SK-N-SH treated with all-trans-retinoic acid at 6 μM for 48 hours (cell line): ENCODE data around the gene NBEA.

ENCODE experiments used
- ATAC-seq: fragments of 200-7000 bp; cut with Tn5 transposase; 3 replicates; pipeline ENCODE4 v1.9.1; 2020; ENCODE audit warnings: mild to moderate bottlenecking, moderate library complexity
- ARNTL ChIP-seq: fragments of 450-650 bp; formaldehyde crosslinking; IDR thresholded peaks from 2 replicates; pipeline ENCODE4 v1.5.0; 2020; ENCODE audit warnings: low read depth, mild to moderate bottlenecking, moderate library complexity, borderline replicate concordance
- CSDC2 ChIP-seq: fragments of 250-450 bp; sonication (Bioruptor Pico); IDR thresholded peaks from 2 replicates; pipeline ENCODE4 v1.5.0; 2020; ENCODE audit warnings: mild to moderate bottlenecking, moderate library complexity
- ESRRG ChIP-seq: fragments of 250-450 bp; sonication (Bioruptor Pico); IDR thresholded peaks from 2 replicates; pipeline ENCODE4 v1.6.1; 2021; ENCODE audit warnings: mild to moderate bottlenecking
- ISL1 ChIP-seq: fragments of 250-450 bp; sonication (Bioruptor Pico); IDR thresholded peaks from 2 replicates; pipeline ENCODE4 v2.1.2; 2022; ENCODE audit warnings: mild to moderate bottlenecking, moderate library complexity
- OSR1 ChIP-seq: fragments of 250-450 bp; sonication (Bioruptor Pico); IDR thresholded peaks from 2 replicates; pipeline ENCODE4 v1.8.0; 2022; ENCODE audit warnings: moderate library complexity, mild to moderate bottlenecking, inconsistent platforms
- RARB ChIP-seq: fragments of 250-450 bp; sonication (Bioruptor Pico); IDR thresholded peaks from 2 replicates; pipeline ENCODE4 v1.8.0; 2021; ENCODE audit warnings: mild to moderate bottlenecking, moderate library complexity
- TCF4 ChIP-seq: fragments of 250-450 bp; sonication (Bioruptor Pico); IDR thresholded peaks from 2 replicates; pipeline ENCODE4 v1.8.0; 2021; ENCODE audit warnings: mild to moderate bottlenecking, moderate library complexity, borderline replicate concordance
- TOX ChIP-seq: fragments of 250-450 bp; sonication (Bioruptor Pico); IDR thresholded peaks from 2 replicates; pipeline ENCODE4 v1.8.0; 2021; ENCODE audit warnings: mild to moderate bottlenecking, moderate library complexity, borderline replicate concordance
- ZFP3 ChIP-seq: fragments of 250-450 bp; sonication (Bioruptor Pico); IDR thresholded peaks from 2 replicates; pipeline ENCODE4 v1.5.0; 2020; ENCODE audit warnings: mild to moderate bottlenecking, moderate library complexity
- ZNF70 ChIP-seq: fragments of 450-650 bp; formaldehyde crosslinking; IDR thresholded peaks from 2 replicates; pipeline ENCODE4 v1.5.0; 2020; ENCODE audit warnings: mild to moderate bottlenecking, moderate library complexity
- ZNF8 ChIP-seq: fragments of 450-650 bp; formaldehyde crosslinking; IDR thresholded peaks from 2 replicates; pipeline ENCODE4 v1.5.0; 2020; ENCODE audit warnings: mild to moderate bottlenecking, moderate library complexity
- TF ChIP-seq, protein P1 (sequence below): fragments of 250-450 bp; sonication (Bioruptor Pico); IDR thresholded peaks from 2 replicates; pipeline ENCODE4 v1.5.1; 2020; ENCODE audit warnings: low read depth, mild to moderate bottlenecking, moderate library complexity
- TF ChIP-seq, protein P2 (sequence below): fragments of 250-450 bp; sonication (Bioruptor Pico); IDR thresholded peaks from 2 replicates; pipeline ENCODE4 v1.8.0; 2020; ENCODE audit warnings: mild to moderate bottlenecking, moderate library complexity, borderline replicate concordance
- TF ChIP-seq, protein P3 (sequence below): fragments of 250-450 bp; sonication (Bioruptor Pico); IDR thresholded peaks from 2 replicates; pipeline ENCODE4 v1.5.0; 2020; ENCODE audit warnings: mild to moderate bottlenecking, moderate library complexity
- TF ChIP-seq, protein P4 (sequence below): fragments of 250-450 bp; sonication (Bioruptor Pico); IDR thresholded peaks from 2 replicates; pipeline ENCODE4 v1.8.0; 2021; ENCODE audit warnings: low read depth, mild to moderate bottlenecking, moderate library complexity, borderline replicate concordance

NBEA gene, protein sequence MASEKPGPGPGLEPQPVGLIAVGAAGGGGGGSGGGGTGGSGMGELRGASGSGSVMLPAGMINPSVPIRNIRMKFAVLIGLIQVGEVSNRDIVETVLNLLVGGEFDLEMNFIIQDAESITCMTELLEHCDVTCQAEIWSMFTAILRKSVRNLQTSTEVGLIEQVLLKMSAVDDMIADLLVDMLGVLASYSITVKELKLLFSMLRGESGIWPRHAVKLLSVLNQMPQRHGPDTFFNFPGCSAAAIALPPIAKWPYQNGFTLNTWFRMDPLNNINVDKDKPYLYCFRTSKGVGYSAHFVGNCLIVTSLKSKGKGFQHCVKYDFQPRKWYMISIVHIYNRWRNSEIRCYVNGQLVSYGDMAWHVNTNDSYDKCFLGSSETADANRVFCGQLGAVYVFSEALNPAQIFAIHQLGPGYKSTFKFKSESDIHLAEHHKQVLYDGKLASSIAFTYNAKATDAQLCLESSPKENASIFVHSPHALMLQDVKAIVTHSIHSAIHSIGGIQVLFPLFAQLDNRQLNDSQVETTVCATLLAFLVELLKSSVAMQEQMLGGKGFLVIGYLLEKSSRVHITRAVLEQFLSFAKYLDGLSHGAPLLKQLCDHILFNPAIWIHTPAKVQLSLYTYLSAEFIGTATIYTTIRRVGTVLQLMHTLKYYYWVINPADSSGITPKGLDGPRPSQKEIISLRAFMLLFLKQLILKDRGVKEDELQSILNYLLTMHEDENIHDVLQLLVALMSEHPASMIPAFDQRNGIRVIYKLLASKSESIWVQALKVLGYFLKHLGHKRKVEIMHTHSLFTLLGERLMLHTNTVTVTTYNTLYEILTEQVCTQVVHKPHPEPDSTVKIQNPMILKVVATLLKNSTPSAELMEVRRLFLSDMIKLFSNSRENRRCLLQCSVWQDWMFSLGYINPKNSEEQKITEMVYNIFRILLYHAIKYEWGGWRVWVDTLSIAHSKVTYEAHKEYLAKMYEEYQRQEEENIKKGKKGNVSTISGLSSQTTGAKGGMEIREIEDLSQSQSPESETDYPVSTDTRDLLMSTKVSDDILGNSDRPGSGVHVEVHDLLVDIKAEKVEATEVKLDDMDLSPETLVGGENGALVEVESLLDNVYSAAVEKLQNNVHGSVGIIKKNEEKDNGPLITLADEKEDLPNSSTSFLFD (N-terminal part only)

DNA sequence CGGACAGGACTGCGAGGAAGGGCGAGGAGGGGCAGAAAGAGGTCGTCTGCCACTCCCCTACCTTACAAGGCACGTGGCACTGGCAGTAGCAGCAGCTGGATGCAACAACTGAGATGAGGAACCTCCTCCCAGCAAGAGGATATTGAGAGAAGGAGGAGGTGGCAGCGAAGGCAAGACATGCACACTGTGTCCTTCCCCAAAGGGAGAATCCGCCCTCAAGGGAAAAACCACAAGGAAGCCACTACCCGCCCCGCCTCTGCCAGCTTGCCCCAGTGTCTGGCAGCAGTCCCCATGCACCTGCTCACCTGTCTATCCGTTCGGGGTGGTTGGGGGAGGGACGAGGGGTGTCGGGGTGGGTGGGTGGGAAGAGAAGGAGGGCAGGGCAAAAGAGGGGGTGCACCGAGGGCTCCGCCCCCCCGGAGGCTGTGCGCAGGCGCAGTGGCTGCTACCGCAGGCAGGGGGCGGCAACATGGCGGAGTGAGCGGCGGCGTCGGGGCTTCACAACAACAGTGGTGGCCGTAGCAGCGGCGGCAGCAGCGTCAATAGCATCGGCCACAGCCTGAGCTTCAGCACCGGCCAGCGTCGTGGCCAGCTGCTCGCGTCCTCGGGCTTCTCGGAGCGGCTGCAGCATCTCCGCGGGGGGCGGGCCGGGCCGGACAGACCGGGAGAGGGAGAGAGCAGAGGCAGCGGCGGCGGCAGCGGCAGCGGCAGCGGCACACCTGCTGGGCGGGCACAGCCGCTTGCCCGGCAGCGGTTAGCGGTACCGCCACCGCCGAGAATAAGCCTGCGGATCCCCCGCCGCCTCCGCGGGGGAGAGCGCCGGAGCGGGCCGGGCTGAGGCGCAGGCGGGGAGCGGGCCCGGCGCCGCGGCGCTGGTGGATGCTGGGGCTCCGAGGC lies at the start of gene NBEA:
Gene NBEA (plus strand): TSS at position 436 of the 897 bp plus-strand sequence. CDS start 551 bp downstream, outside the sequence.
- peak; percentile 79 for ATAC-seq

DNA sequence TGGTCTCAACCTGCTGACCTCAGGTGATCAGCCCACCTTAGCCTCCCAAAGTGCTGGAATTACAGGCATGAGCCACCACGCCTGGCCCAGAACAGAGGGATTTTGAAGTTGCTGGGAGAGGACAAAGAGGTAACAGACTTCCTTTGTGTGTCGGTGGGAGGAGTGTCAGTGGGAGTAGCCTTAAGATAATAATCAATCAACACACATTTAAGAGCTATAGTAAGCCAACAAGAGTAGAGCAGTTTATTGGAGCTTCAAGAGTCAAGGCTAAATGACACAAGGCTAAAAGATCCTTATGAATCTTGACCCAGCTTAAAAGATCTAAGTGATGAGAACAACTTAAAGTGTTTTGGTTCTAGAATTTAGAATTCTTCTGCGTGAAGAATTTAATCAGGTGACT lies 47.3 kb upstream of the NBEA start:
- ATAC-seq, result no peak
- TF ChIP-seq ISL1, result no peak
- no peak for TF ChIP-seq ARNTL (CRISPR knock-in tag)
- no peak for TF ChIP-seq TOX (CRISPR knock-in tag)
- TF ChIP-seq, protein P1, sequence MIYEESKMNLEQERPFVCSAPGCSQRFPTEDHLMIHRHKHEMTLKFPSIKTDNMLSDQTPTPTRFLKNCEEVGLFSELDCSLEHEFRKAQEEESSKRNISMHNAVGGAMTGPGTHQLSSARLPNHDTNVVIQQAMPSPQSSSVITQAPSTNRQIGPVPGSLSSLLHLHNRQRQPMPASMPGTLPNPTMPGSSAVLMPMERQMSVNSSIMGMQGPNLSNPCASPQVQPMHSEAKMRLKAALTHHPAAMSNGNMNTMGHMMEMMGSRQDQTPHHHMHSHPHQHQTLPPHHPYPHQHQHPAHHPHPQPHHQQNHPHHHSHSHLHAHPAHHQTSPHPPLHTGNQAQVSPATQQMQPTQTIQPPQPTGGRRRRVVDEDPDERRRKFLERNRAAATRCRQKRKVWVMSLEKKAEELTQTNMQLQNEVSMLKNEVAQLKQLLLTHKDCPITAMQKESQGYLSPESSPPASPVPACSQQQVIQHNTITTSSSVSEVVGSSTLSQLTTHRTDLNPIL (CRISPR knock-in tag), result no peak
- TF ChIP-seq ZNF70 (CRISPR knock-in tag), result no peak
- TF ChIP-seq ZNF8 (CRISPR knock-in tag), result no peak
- no peak for TF ChIP-seq CSDC2 (CRISPR knock-in tag)
- TF ChIP-seq, protein P2, sequence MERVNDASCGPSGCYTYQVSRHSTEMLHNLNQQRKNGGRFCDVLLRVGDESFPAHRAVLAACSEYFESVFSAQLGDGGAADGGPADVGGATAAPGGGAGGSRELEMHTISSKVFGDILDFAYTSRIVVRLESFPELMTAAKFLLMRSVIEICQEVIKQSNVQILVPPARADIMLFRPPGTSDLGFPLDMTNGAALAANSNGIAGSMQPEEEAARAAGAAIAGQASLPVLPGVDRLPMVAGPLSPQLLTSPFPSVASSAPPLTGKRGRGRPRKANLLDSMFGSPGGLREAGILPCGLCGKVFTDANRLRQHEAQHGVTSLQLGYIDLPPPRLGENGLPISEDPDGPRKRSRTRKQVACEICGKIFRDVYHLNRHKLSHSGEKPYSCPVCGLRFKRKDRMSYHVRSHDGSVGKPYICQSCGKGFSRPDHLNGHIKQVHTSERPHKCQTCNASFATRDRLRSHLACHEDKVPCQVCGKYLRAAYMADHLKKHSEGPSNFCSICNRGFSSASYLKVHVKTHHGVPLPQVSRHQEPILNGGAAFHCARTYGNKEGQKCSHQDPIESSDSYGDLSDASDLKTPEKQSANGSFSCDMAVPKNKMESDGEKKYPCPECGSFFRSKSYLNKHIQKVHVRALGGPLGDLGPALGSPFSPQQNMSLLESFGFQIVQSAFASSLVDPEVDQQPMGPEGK, result no peak
- TF ChIP-seq TCF4, result no peak
- no peak for TF ChIP-seq ESRRG (CRISPR knock-in tag)
- TF ChIP-seq ZFP3 (CRISPR knock-in tag), result no peak
- TF ChIP-seq, all 23 proteins: peak for 0

More for the DNA sequence above, at the start of gene NBEA:
- TF ChIP-seq, protein P3, sequence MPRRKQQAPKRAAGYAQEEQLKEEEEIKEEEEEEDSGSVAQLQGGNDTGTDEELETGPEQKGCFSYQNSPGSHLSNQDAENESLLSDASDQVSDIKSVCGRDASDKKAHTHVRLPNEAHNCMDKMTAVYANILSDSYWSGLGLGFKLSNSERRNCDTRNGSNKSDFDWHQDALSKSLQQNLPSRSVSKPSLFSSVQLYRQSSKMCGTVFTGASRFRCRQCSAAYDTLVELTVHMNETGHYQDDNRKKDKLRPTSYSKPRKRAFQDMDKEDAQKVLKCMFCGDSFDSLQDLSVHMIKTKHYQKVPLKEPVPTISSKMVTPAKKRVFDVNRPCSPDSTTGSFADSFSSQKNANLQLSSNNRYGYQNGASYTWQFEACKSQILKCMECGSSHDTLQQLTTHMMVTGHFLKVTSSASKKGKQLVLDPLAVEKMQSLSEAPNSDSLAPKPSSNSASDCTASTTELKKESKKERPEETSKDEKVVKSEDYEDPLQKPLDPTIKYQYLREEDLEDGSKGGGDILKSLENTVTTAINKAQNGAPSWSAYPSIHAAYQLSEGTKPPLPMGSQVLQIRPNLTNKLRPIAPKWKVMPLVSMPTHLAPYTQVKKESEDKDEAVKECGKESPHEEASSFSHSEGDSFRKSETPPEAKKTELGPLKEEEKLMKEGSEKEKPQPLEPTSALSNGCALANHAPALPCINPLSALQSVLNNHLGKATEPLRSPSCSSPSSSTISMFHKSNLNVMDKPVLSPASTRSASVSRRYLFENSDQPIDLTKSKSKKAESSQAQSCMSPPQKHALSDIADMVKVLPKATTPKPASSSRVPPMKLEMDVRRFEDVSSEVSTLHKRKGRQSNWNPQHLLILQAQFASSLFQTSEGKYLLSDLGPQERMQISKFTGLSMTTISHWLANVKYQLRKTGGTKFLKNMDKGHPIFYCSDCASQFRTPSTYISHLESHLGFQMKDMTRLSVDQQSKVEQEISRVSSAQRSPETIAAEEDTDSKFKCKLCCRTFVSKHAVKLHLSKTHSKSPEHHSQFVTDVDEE (CRISPR knock-in tag), result no peak
- TF ChIP-seq, protein P1 (CRISPR knock-in tag), result no peak
- TF ChIP-seq OSR1 (CRISPR knock-in tag) (no peak), TCF4 (no peak), RARB (CRISPR knock-in tag) (no peak), CSDC2 (CRISPR knock-in tag) (no peak), ARNTL (CRISPR knock-in tag) (no peak)
- TF ChIP-seq, protein P2, result no peak
- TF ChIP-seq, protein P4, sequence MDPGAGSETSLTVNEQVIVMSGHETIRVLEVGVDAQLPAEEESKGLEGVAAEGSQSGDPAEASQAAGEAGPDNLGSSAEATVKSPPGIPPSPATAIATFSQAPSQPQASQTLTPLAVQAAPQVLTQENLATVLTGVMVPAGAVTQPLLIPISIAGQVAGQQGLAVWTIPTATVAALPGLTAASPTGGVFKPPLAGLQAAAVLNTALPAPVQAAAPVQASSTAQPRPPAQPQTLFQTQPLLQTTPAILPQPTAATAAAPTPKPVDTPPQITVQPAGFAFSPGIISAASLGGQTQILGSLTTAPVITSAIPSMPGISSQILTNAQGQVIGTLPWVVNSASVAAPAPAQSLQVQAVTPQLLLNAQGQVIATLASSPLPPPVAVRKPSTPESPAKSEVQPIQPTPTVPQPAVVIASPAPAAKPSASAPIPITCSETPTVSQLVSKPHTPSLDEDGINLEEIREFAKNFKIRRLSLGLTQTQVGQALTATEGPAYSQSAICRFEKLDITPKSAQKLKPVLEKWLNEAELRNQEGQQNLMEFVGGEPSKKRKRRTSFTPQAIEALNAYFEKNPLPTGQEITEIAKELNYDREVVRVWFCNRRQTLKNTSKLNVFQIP (CRISPR knock-in tag), result no peak
